Lung (tissue), 12 donors: Measurements from ENCODE around the gene RNF17. TPM values are rescaled to one million over a fixed set of nuclear protein-coding genes. Genes with fewer than 3 reads are reported as not detected.
A peak's percentile ranks its signal among the peaks of the same experiment; 100 is the strongest.

Source experiments
- ATAC-seq: fragments of 200-7000 bp; cut with Tn5 transposase; one replicate; pipeline ENCODE4 v1.9.1; 2020; ENCODE audit warnings: moderate number of reproducible peaks; ENCODE audit not compliant: insufficient read depth, low FRiP score
- DNase-seq, 3 donors: peaks; one replicate each; pipeline ENCODE4 v3.0.0-alpha.2; 2013 to 2017
- H3K27ac ChIP-seq, 2 donors: one replicate each; pipeline ENCODE4 v1.5.1; 2013; ENCODE audit warnings: mild to moderate bottlenecking in 2 of 2, moderate library complexity in 2 of 2, control low read depth in 1 of 2, inconsistent platforms in 1 of 2, low read depth in 1 of 2, low read length in 1 of 2
- H3K27me3 ChIP-seq, 3 donors: one replicate each; pipeline ENCODE4 v1.5.1; 2013; ENCODE audit warnings: low read length in 2 of 3; ENCODE audit not compliant: control insufficient read depth in 3 of 3, insufficient read depth in 3 of 3
- H3K36me3 ChIP-seq, 4 donors: one replicate each; pipeline ENCODE4 v1.5.1; 2013; ENCODE audit warnings: low read length in 4 of 4, mild to moderate bottlenecking in 1 of 4, moderate library complexity in 1 of 4; ENCODE audit not compliant: control insufficient read depth in 4 of 4, insufficient read depth in 4 of 4
- H3K4me1 ChIP-seq, 5 donors: one replicate each; pipeline ENCODE4 v1.5.1; 2013; ENCODE audit warnings: low read length in 5 of 5, mild to moderate bottlenecking in 2 of 5, moderate library complexity in 1 of 5; ENCODE audit not compliant: control insufficient read depth in 5 of 5, insufficient read depth in 5 of 5
- H3K4me3 ChIP-seq: one replicate; pipeline ENCODE4 v1.5.1; 2013; ENCODE audit warnings: mild to moderate bottlenecking, control low read depth, moderate library complexity
- H3K9ac ChIP-seq, 2 donors: one replicate each; pipeline ENCODE4 v1.5.1; 2013; ENCODE audit warnings: low read length in 2 of 2, control low read depth in 1 of 2; ENCODE audit not compliant: insufficient read depth in 1 of 2
- H3K9me3 ChIP-seq, 4 donors: one replicate each; pipeline ENCODE4 v1.5.1; 2013; ENCODE audit warnings: low read length in 3 of 4, mild to moderate bottlenecking in 1 of 4, moderate library complexity in 1 of 4; ENCODE audit not compliant: control insufficient read depth in 4 of 4, insufficient read depth in 3 of 4
- CTCF ChIP-seq: IDR thresholded peaks from 2 replicates; pipeline ENCODE4 v1.5.1; 2012; ENCODE audit warnings: mild to moderate bottlenecking; ENCODE audit errors: control extremely low read depth, extremely low read depth
- WGBS, 2 donors: extraction: QIAGEN DNeasy Blood & Tissue Kit; methylation state at CpG; one replicate each; pipeline ENCODE4 v1.1.7; 2013; 5-methylcytosine and 5-hydroxymethylcytosine counted together
- polyA plus RNA-seq, 2 donors: library from polyadenylated mRNA; stranded (reverse); fragments of 200-250 nt; gene quantifications; one replicate each; pipeline ENCODE4 v1.2.1, GENCODE V29; 2013
- total RNA-seq, 2 donors: library from RNA; depleted of rRNA in 1 of 2; stranded (reverse); fragments of >200 nt in 1 of 2; gene quantifications; one replicate each; pipeline ENCODE4 v1.2.1, GENCODE V29; 2014 to 2021
- donor health status: control.
- donor health status: control.
- donor health status: Bipolar disorder and iron deficiency.
- donor health status: healthy.
- donor health status: DM: yes; HTN: yes; CAD: no.

The RNF17 gene
- total and polyA plus RNA-seq, 4 donors = 0.07 to 0.09 TPM; not detected in 2

DNA sequence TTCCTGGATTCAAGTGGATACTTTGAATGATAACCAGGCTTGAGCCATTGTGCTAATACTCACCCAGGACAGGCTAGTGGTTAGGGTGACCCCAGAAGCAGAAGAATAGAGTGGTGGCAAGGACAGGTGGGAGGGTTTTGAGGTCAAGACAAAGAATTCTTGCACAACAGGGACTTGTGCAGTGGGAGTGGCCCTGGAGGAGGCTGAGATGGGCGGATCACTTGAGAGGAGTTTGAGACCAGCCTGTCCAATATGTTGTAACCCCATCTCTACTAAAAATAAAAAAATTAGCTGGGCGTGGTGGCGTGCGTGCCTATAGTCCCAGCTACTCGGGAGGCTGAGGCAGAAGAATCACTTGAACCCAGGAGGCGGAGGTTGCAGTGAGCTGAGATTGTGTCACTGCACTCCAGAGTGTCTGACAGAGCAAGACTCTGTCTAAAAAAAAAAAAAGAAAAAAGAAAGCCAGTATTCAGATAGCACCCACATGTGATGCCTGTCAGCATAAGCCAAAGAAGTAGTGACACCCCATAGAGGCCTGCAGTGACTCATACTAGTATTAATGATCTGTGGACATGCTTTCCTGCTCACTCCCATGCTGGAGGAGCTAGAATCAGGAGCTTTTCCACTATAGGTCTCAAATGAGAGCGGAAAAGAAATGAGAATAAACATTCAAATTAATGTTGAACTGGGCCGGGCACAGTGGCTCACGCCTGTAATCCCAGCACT lies 78.7 kb downstream of the RNF17 start:
- Histone ChIP-seq H3K9ac (no peak overlapping the region), H3K27me3 (no peaks in the 10 kb centered on the region), H3K36me3 (no peaks in the 10 kb centered on the region), H3K9me3 (no peaks in the 10 kb centered on the region), H3K27ac (no peak overlapping the region), H3K4me1 (no peaks in the 10 kb centered on the region), H3K4me3 (no peak overlapping the region)
- peak; percentile 19 for ATAC-seq
- no peak for DNase-seq
- 69 to 71% methylated on average over 9 of the region's 9 CpGs for WGBS, 2 donors
- TF ChIP-seq CTCF = no peak

DNA sequence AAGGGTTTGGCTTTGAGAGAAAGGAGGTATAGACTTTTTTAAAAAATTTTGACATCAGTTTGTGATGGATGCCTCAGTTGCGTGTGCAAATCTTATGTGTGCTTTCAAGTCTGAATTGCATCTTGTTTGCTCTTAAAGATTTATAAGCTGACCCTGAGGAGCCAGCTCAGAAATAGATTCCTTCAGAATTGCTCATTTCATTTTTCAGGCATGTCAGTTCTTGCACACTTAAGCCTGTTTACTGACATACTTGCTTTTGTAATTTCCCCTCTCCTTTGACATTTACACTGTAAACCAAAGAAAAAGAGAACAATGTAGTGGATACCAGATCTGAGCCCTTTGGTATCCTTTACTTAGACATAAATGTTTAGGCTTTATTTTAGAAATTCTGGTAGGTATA lies 87.6 kb downstream of the RNF17 start:
- ATAC-seq (no peak), DNase-seq (peak in 2 of 3 donors; percentile 4 to 24)
- no peaks in the 10 kb centered on the region for H3K9me3 ChIP-seq
- no peak for TF ChIP-seq CTCF
- no peak overlapping the region for H3K27ac ChIP-seq
- WGBS, 2 donors = 34 to 78% methylated on average over 1 of the region's 1 CpG
- no peaks in the 10 kb centered on the region for H3K36me3 ChIP-seq
- H3K27me3 ChIP-seq = no peaks in the 10 kb centered on the region
- no peak overlapping the region for H3K9ac ChIP-seq
- H3K4me3 ChIP-seq = no peak overlapping the region
- H3K4me1 ChIP-seq = no peaks in the 10 kb centered on the region

- TF ChIP-seq CTCF = no peak
- ATAC-seq (no peak), DNase-seq (peak in 1 of 3 donors; percentile 11)
Observed at GRCh38 chr13:24854311-24854710, 90.3 kb downstream of the RNF17 start.

GRCh38 chr13:24858953-24859352 lies 95.0 kb downstream of the RNF17 start:
- Histone ChIP-seq H3K9me3 (no peaks in the 10 kb centered on the region), H3K4me1 (no peaks in the 10 kb centered on the region), H3K27ac (no peak overlapping the region), H3K4me3 (no peak overlapping the region), H3K9ac (no peak overlapping the region), H3K36me3 (no peaks in the 10 kb centered on the region), H3K27me3 (no peaks in the 10 kb centered on the region)
- ATAC-seq = no peak
- no peak for DNase-seq
- TF ChIP-seq CTCF = no peak
- 80 to 86% methylated on average over 5 of the region's 5 CpGs for WGBS, 2 donors

More at GRCh38 chr13:24854311-24854710, 90.3 kb downstream of the RNF17 start:
- Histone ChIP-seq H3K4me3 (no peak overlapping the region), H3K36me3 (no peaks in the 10 kb centered on the region), H3K9ac (no peak overlapping the region), H3K27ac (no peak overlapping the region), H3K27me3 (no peaks in the 10 kb centered on the region), H3K4me1 (no peaks in the 10 kb centered on the region), H3K9me3 (no peaks in the 10 kb centered on the region)
